ENCODE data around the gene ARF1.

ARF1 gene

DNA sequence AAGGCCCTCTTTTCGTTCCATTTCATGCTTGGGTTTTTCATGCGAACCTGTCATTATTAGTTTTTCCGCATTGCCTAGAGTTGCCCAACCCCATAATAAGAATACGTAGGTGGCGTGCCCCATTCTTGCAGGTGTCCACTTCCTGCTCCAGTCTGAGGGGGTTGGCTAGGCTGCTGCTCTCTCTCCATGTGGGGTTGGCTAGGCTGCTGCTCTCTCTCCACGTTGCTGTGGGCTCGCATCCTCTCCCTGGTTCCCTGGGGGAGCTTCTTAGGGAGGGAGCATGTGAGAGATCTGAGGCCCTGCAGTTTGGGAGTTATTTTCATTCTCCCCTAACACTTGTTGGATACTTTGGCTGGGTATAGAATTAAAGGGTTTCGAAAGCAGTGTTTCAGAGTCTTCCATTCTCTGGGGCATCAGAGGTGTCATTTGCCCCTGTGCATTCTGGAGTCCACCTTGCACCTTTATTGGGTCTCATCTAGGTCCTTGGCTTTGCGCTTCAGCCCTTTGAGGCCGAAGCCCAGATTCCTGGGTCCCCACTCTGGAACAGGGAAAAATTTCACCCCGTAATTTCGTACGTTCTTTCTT lies 12.0 kb downstream of the ARF1 start:
- no peak for DNase-seq (ENCODE audit: low read depth)
- TF ChIP-seq, protein P1, sequence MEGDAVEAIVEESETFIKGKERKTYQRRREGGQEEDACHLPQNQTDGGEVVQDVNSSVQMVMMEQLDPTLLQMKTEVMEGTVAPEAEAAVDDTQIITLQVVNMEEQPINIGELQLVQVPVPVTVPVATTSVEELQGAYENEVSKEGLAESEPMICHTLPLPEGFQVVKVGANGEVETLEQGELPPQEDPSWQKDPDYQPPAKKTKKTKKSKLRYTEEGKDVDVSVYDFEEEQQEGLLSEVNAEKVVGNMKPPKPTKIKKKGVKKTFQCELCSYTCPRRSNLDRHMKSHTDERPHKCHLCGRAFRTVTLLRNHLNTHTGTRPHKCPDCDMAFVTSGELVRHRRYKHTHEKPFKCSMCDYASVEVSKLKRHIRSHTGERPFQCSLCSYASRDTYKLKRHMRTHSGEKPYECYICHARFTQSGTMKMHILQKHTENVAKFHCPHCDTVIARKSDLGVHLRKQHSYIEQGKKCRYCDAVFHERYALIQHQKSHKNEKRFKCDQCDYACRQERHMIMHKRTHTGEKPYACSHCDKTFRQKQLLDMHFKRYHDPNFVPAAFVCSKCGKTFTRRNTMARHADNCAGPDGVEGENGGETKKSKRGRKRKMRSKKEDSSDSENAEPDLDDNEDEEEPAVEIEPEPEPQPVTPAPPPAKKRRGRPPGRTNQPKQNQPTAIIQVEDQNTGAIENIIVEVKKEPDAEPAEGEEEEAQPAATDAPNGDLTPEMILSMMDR (IDR thresholded peaks at IDR 0.05; ENCODE audit: low read depth, low read length, missing control alignments) = no peak
- no peak overlapping the region for H3K4me3 ChIP-seq (ENCODE audit: low read depth, low read length)

DNA sequence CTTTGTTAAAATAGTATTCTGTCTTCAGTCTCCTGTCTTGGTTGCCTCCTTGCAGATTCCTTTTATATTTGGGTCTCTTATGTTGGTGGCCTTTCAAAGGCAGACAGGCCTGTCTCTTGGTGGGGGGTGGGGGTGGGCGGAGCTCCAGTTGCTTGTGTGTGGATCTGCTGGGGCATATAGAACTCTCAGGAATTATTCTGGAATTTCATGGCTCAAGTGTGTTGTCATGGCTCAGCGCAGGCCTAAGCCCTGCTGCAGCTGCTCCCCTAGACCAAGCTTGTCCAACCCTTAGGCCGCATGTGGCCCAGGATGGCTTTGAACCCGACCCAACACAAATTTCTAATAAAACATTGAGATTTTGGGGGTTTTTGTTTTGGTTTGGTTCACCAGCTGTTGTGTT lies 12.7 kb downstream of the ARF1 start:
- H3K4me3 ChIP-seq (ENCODE audit: low read depth, low read length) = no peak overlapping the region
- TF ChIP-seq, protein P1 (IDR thresholded peaks at IDR 0.05; ENCODE audit: low read depth, low read length, missing control alignments) = no peak
- DNase-seq (ENCODE audit: low read depth) = no peak

DNA sequence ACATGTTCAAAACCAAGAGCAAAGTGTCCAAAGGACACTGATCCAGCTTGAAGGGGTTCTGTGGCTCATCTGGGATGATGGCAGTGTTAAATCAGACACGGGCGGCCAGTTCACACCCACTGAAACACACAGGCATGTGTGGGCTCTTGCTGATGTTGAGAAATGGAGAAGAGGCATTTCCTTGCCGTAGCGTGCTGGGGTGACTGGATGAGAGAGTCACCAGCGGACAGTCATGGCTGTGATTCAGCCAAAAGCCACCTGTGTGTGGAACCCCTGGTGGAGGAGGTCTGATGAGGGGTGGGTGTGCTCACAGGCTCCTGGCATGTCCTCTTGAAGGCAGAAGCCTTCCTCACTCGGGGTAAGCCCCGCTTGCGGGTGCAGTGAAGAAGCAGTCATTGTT lies 13.4 kb downstream of the ARF1 start:
- no peak for DNase-seq (ENCODE audit: low read depth)
- TF ChIP-seq, protein P1 (IDR thresholded peaks at IDR 0.05; ENCODE audit: low read depth, low read length, missing control alignments) = no peak
- H3K4me3 ChIP-seq (ENCODE audit: low read depth, low read length) = no peak overlapping the region

DNA sequence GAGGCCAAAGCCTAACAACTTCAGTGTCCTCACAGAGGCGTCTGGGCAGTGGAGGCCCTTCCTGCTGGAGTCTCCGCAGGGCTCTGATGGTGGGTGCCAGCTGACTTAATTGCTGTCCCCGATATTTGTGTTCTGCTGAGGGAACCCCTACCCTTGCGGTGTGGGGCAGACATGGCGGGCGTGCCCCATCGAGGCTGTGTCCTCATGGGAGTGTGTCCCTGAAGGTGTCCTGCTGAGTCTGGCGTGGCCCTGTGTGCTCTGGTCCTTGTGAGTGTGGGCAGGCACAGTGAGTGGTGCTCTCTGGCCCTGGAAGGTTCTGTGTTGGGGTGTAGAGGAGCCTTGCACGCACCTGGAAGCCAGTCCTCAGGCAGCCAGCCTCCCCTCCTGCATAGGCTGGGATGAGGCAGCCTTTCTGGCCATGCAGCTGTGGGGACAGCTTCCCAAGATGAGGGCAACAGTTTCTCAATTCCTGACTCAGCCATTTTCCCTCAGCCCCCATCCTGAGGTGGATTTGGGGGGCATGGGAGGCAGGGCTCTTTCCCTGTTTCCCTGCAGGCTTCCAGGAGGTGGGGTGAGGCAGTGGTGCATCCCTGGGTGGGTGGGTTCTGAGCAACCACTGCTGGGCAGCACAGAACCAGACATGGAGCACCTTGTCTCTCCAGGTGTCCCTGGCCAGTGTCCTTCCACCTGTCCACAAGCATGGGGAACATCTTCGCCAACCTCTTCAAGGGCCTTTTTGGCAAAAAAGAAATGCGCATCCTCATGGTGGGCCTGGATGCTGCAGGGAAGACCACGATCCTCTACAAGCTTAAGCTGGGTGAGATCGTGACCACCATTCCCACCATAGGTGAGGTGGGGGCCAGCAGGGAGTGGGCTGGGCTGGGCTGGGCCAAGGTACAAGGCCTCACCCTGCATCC lies 14.2 kb downstream of the ARF1 start:
- no peak for DNase-seq (ENCODE audit: low read depth)
- no peak overlapping the region for H3K4me3 ChIP-seq (ENCODE audit: low read depth, low read length)
- TF ChIP-seq, protein P1 (IDR thresholded peaks at IDR 0.05; ENCODE audit: low read depth, low read length, missing control alignments) = no peak

DNA sequence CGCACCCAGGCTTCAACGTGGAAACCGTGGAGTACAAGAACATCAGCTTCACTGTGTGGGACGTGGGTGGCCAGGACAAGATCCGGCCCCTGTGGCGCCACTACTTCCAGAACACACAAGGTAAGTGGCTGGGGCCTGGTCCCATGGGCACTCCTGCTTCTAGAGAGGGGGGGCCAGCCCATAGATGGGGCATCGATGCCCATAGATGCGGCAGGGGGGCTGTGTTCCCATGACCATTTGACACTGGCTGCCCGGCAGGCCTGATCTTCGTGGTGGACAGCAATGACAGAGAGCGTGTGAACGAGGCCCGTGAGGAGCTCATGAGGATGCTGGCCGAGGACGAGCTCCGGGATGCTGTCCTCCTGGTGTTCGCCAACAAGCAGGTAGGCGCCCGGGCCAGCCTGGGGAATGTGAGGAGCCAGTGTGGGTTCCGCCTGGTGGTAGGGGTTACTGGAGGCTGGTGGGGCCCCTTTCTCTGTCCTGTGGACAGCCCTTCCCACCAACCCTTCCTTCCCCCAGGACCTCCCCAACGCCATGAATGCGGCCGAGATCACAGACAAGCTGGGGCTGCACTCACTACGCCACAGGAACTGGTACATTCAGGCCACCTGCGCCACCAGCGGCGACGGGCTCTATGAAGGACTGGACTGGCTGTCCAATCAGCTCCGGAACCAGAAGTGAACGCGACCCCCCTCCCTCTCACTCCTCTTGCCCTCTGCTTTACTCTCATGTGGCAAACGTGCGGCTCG lies 15.0 kb downstream of the ARF1 start:
- DNase-seq (ENCODE audit: low read depth) = no peak
- H3K4me3 ChIP-seq (ENCODE audit: low read depth, low read length) = no peak overlapping the region
- TF ChIP-seq, protein P1 (IDR thresholded peaks at IDR 0.05; ENCODE audit: low read depth, low read length, missing control alignments) = no peak

DNA sequence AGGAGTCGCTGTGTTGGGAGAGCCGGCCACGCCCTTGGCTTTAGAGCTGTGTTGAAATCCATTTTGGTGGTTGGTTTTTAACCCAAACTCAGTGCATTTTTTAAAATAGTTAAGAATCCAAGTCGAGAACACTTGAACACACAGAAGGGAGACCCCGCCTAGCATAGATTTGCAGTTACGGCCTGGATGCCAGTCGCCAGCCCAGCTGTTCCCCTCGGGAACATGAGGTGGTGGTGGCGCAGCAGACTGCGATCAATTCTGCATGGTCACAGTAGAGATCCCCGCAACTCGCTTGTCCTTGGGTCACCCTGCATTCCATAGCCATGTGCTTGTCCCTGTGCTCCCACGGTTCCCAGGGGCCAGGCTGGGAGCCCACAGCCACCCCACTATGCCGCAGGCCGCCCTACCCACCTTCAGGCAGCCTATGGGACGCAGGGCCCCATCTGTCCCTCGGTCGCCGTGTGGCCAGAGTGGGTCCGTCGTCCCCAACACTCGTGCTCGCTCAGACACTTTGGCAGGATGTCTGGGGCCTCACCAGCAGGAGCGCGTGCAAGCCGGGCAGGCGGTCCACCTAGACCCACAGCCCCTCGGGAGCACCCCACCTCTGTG lies 15.9 kb downstream of the ARF1 start:
- DNase-seq (ENCODE audit: low read depth) = no peak
- TF ChIP-seq, protein P1 (IDR thresholded peaks at IDR 0.05; ENCODE audit: low read depth, low read length, missing control alignments) = no peak
- H3K4me3 ChIP-seq (ENCODE audit: low read depth, low read length) = no peak overlapping the region
